Measurements from ENCODE around the gene OR51V1. TPM values are rescaled to one million over a fixed set of nuclear protein-coding genes. Genes with fewer than 3 reads are reported as not detected.

The OR51V1 gene
- total and polyA plus RNA-seq, 2 of the 4 experiments (the other 2 are of a cell fraction): not detected

- Histone ChIP-seq H3K4me3 (ENCODE audit: insufficient read depth, low read depth, low read length) (no peak within 1 kb of the TSS), H2BK5ac (ENCODE audit: low read depth, low read length, poor library complexity, severe bottlenecking) (no peak within 1 kb of the TSS), H3K36me3 (ENCODE audit: control insufficient read depth, insufficient read depth, low read length) (no peaks in the 10 kb centered on the region), H3K18ac (ENCODE audit: low read depth, low read length) (no peak within 1 kb of the TSS), H2AFZ (replicated peaks; ENCODE audit: low read length, poor library complexity) (no peak within 1 kb of the TSS), H3K23ac (ENCODE audit: low read depth, low read length) (no peak within 1 kb of the TSS), H4K20me1 (ENCODE audit: insufficient read depth, low read length) (no peaks in the 10 kb centered on the region), H3K56ac (ENCODE audit: extremely low read depth, insufficient read depth, low read length) (no peak within 1 kb of the TSS), H4K8ac (ENCODE audit: low read depth in 2 of 2, low read length in 2 of 2) (no peak within 1 kb of the TSS), H3K4me2 (ENCODE audit: low read depth, low read length) (no peak within 1 kb of the TSS), H3K9me3 (ENCODE audit: control insufficient read depth, insufficient read depth, low read length) (no peaks in the 10 kb centered on the region), H2BK15ac (ENCODE audit: low read depth, low read length) (no peak within 1 kb of the TSS), H3K14ac (replicated peaks; ENCODE audit: low read depth, low read length) (no peak within 1 kb of the TSS), H3K4ac (ENCODE audit: low read depth, low read length) (no peak within 1 kb of the TSS), H2BK120ac (ENCODE audit: low read depth, low read length) (no peak within 1 kb of the TSS), H3K4me1 (ENCODE audit: control insufficient read depth, insufficient read depth, low read length) (no peaks in the 10 kb centered on the region), H3K27ac (ENCODE audit: insufficient read depth, low read length) (no peak within 1 kb of the TSS), H2AK5ac (ENCODE audit: low read depth, low read length) (no peak within 1 kb of the TSS), H3K9ac (ENCODE audit: low read depth, low read length) (no peak within 1 kb of the TSS), H4K5ac (ENCODE audit: low read depth, low read length) (no peak within 1 kb of the TSS), H3K9me1 (ENCODE audit: insufficient read depth, low read length) (no peaks in the 10 kb centered on the region), H2AK9ac (replicated peaks; ENCODE audit: low read depth, low read length, poor library complexity) (no peak within 1 kb of the TSS), H4K91ac (ENCODE audit: insufficient read depth, low read depth, low read length) (no peak within 1 kb of the TSS), H3K27me3 (ENCODE audit: control insufficient read depth, insufficient read depth, low read length) (no peaks in the 10 kb centered on the region; the same call in 1 of the 2 replicates), H2BK20ac (ENCODE audit: low read depth, low read length) (no peak within 1 kb of the TSS), H3K79me1 (ENCODE audit: low read depth in 1 of 2, low read length in 2 of 2) (no peaks in the 10 kb centered on the region)
- dilution Hi-C loops (cut with HindIII; ENCODE audit: low sequenced_read_pairs, unreplicated experiment): no loop called here
- TF ChIP-seq RCOR1 (IDR thresholded peaks at IDR 0.05; ENCODE audit: insufficient replicate concordance, low read length) (no peak), SMC3 (IDR thresholded peaks at IDR 0.05; ENCODE audit: low read depth, low read length) (no peak), MAFK (IDR thresholded peaks at IDR 0.05; ENCODE audit: low read depth, low read length) (no peak), BHLHE40 (IDR thresholded peaks at IDR 0.05; ENCODE audit: low read depth, low read length) (no peak), FOS (IDR thresholded peaks at IDR 0.05; ENCODE audit: low read depth, low read length) (no peak), RAD21 (IDR thresholded peaks at IDR 0.05; ENCODE audit: low read length) (no peak), POLR2A (IDR thresholded peaks at IDR 0.05; ENCODE audit: low read depth, low read length) (no peak), ELK1 (IDR thresholded peaks at IDR 0.05; ENCODE audit: borderline replicate concordance, low read depth, low read length) (no peak), MAZ (IDR thresholded peaks at IDR 0.05; ENCODE audit: borderline replicate concordance, low read depth, low read length) (no peak), CHD1 (IDR thresholded peaks at IDR 0.05; ENCODE audit: low read depth, low read length) (no peak), USF2 (IDR thresholded peaks at IDR 0.05; ENCODE audit: low read depth, low read length) (no peak), MXI1 (IDR thresholded peaks at IDR 0.05; ENCODE audit: borderline replicate concordance, low read depth, low read length) (no peak), NFE2L2 (IDR thresholded peaks at IDR 0.05; ENCODE audit: low read depth, low read length) (no peak), CTCF (conservative IDR thresholded peaks at IDR 0.05; ENCODE audit: low read depth, low read length) (no peak), RFX5 (IDR thresholded peaks at IDR 0.05; ENCODE audit: low read depth, low read length) (no peak), CEBPB (IDR thresholded peaks at IDR 0.05; ENCODE audit: low read depth, low read length) (no peak)
- no peak for ATAC-seq (ENCODE audit: low read depth)
- ChIA-PET POLR2A (ENCODE audit: unreplicated experiment) (no interaction called here), CTCF (no interaction called here)
- in situ Hi-C loops (cut with MboI; ENCODE audit: low sequenced_read_pairs): no loop called here
- intact Hi-C loops (cut with micrococcal nuclease): no loop called here
- DNase-seq: no peak
- WGBS, 2 experiments (ENCODE audit: extremely low coverage in 2 of 2, insufficient read length in 1 of 2): no CpG with 5 or more reads among the region's 3 CpGs
- BruUV-seq (replicated peaks): no TSS peak
Measured at GRCh38 chr11:5154657-5155056, 45.8 kb downstream of the OR51V1 start, which contains the start of gene OR52A1. TSS of gene OR52A1 (minus strand) at chr11:5154757. CDS start at chr11:5152369, 2,388 bp downstream.

Measured in IMR-90 (cell line).